TTC549 (cell line): ENCODE data around the gene ASPSCR1.

Experiments used
- FAIRE-seq: peaks from 2 replicates; lab custom pipeline; 2012; peaks lifted over from hg19 to GRCh38; lab: Jason Lieb, UNC

The ASPSCR1 gene

DNA sequence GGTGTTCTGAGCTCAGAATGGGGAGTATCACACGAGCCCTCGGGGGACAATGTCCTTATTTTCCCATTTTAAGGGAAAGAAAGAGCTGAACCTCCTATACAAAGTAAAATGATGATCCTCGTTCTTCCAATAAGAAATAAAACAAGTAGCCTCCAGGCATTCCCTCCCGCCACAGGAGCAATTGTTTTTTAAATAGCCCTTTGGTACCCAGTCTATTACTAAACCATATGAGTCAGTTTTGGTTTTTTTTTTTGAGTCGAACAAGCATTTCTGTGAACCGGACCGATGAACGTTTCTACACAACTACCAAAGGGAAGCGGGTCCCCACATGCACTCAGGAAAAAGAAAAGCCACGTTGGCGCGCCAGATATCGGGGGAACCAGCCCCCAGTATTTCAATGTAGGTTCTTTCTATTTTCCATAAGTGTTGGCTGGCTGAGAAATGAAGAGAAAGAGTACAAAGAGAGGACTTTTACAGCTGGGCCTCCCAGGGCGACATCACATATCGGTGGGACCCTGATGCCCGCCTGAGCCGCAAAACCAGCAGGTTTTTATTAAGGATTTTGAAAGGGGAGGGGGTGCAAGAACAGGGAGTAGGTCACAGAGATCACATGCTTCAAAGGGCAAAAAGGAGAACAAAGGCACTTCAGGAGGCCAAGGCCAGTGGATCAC, 63.9 kb downstream of the ASPSCR1 start:
- FAIRE-seq, result no peak

DNA sequence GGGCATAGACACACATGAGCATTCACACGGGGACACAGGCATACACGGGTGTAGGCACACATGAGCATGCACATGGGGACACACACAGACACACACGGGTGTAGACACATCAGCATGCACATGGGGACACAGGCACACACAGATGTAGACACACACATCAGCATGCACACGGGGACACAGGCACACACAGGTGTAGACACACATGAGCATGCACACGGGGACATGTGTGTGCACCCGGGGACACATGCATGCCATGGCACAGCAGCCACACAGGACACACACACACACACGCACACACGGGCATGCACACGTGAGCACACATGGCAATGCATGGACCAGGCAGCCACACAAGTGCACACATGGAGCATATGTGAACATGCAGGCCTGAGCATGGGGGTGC, 65.2 kb downstream of the ASPSCR1 start:
- FAIRE-seq, result no peak

DNA sequence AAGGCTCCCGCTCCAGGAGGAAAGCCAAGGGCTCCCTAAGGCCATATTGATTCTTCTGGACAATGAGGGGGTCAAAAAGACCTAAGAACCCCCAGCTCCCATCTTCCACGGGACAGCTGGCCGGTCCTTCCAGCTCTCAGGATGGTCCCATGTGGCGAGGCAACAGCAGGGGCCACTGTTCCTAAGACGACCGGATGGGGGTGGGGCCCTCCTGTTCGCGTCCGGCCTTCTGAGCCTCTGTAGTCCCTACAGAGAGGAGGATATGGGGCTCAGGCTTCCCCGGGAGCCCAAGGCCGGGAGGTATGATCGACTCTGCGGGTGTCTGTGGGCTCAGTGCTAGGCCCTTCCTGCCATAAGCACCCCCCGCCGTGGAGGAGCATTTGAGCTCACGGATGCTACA, 66.1 kb downstream of the ASPSCR1 start:
- no peak for FAIRE-seq

DNA sequence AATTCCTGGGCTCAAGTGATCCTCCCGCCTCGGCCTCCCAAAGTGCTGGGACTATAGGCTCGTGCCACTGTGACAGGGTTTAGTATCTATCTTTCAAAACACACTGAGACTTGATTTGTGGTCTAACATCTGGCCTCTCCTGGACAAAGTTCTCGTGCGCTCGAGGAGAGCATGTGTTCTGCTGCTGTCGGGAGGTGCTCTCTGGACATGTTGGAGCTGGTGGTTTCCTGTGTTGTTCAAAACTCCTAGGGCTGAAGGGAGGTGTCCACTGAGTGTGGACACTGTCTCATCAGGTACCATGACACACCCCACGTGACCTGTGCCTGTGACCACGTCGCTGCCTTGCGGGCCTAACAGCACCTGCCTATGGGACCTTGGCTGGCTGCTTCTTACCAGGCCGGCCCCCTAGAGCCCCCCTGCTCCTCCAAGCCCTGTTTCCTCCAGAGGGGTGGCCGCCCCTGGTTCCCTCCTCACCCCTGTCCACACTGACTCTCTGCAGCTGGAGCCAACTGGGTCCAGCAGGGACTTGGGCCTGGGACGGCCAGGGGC, 68.6 kb downstream of the ASPSCR1 start:
- FAIRE-seq, result no peak

DNA sequence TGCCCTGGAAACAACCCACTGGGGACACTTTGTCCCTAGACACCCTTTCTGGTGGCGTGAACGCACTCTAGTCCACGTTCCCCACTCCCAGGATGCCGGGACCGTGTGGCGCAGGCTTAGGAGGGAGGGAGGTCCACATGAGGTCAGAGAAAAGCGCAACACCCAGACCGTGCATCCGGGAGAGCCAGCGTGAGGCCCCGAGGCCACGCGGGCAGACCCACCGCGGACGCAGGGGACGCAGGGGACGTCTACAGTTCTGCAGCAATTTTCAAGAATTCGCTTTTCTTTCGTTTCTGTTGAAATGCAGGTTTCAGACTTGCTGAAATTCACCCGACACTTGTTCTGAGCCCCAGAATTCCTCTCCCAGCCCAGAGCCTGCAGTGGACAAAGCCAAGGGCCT, 69.5 kb downstream of the ASPSCR1 start:
- no peak for FAIRE-seq

DNA sequence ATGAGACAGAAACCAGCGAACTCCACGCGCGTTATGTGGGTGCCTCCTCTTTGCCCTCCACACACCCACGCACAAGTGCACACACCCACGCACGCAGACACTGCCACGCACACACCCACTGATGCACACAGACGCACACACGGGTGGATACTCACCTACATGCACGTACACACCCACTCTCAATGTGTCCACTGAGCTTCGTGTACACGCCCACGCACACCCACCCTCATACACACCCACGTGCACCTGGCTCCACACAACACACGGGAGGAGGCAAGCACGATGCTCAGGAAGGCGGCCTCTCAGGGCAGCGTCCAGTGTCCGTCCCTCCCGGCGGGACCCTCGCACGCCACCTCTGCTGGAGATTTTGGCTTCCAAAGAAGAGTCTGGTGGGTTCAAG, 70.0 kb downstream of the ASPSCR1 start:
- no peak for FAIRE-seq

DNA sequence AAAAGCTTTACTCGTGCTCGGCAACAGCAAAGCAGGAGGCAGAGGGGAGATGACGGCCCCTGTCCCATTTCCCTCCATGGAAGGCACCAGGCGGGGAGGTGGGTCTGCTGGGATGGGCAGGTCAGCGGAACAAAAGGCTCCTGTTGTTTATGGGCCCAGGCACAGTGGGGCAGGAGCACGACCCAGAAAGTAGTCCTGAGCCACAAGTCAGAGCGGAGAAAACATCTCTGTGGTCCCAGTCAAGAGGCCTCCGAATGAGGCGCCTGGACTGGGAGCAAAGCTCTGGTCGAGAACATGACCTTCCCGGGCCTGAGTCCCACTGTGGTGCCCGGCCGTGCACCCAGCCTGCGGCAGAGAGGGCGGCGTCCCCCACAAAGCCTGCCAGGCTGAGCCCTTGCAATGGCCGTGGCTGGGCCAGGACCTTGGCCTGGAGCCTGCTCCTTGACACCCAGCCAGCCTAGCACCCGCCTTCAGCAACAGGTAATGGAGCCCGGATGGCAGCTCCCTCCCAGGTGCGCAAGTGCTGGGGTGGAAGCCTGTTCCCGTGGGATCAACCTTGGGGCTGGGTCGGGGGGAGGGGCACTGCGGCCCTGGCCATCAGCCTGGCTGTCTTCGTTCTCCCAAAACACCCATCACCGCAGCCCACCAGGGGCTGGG, 70.6 kb downstream of the ASPSCR1 start:
- no peak for FAIRE-seq

DNA sequence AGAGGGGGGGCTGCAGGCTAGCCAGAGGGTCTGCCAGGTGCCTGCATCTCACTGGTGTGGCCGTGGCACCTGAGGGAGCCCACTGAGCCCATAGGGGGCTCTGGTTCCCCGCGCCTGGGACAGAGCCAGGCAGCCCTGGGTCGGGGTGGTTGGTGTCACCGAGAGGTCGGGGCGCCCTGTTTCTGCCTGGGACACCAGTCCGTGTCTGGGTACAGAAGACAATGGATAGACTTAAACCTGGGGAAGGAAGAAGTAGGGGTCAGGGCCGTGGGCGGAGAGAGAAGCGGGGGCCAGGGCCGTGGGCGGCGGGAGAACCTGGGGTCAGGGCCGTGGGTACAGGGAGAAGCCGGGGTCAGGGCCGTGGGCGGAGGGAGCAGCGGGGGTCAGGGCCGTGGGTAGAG, 71.1 kb downstream of the ASPSCR1 start:
- FAIRE-seq, result no peak

DNA sequence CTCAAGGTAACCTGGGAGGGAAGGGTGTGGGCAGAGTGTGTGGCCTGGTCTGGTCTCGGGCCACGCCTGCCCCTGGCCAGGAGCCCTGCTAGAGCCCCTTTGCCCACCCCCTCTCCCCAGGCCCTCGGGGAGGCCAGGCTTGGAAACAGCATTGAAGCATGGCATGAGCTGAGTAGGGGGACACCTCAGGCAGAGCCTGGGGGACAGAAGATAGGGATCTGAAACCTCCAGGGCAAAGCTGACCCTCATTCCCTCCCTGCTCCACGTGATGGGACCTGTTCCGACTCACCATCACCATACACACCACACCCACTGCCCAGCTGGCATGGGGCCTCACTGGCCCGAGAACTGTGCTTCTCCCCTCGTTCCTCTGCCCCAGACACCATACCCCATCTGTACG, 71.7 kb downstream of the ASPSCR1 start:
- FAIRE-seq, result no peak

DNA sequence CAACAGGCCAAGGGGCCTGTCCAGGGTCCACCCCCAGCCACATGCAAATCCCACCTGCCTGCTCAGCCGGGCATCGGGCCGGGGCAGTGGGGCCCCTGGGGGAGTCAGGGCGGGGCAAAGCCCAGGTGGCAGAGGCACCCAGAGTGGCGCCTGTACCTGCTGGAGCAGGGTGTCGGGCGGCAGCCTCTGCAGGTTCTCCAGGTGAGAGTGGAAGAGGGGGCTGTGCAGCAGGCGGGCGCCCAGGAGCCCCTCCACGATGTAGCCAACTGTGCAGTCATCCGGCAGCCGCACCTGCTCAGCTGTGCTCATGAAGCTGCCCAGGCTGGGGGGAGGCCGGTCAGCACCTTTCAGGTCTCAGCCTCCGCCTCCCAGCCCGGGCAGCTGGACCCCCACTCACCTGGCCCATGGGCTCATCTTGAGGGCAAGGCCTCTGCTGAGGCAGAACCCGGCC, 72.1 kb downstream of the ASPSCR1 start:
- FAIRE-seq, result no peak

DNA sequence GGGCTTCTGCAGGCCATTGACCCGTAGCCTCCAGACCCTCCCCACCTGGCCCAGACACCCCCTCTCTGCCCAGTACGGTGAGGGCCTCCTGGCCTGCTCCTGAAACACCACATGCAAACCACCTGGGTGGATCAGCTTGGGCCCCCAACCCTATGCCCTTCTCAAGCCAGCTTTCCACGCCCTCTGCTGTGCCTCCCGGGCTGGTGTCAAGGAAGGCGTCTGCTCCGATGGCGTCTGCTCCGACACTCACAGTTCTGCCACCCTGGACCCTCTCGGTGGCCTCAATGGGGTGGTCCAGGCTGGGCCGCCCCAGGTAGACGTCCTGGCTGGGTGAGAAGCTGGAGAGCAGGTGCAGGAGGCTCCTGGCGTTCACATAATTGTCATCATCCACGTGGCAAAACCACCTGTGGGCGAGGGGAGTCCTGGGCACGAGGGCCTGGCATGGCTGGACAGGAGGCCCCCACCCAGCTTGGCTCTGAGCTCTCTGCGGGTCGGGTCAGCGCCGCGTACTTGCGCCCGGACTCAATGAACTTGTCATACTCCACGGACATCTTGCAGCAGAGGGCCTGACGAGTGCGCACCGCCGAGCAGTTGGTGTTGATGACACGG, 72.8 kb downstream of the ASPSCR1 start:
- FAIRE-seq, result no peak

DNA sequence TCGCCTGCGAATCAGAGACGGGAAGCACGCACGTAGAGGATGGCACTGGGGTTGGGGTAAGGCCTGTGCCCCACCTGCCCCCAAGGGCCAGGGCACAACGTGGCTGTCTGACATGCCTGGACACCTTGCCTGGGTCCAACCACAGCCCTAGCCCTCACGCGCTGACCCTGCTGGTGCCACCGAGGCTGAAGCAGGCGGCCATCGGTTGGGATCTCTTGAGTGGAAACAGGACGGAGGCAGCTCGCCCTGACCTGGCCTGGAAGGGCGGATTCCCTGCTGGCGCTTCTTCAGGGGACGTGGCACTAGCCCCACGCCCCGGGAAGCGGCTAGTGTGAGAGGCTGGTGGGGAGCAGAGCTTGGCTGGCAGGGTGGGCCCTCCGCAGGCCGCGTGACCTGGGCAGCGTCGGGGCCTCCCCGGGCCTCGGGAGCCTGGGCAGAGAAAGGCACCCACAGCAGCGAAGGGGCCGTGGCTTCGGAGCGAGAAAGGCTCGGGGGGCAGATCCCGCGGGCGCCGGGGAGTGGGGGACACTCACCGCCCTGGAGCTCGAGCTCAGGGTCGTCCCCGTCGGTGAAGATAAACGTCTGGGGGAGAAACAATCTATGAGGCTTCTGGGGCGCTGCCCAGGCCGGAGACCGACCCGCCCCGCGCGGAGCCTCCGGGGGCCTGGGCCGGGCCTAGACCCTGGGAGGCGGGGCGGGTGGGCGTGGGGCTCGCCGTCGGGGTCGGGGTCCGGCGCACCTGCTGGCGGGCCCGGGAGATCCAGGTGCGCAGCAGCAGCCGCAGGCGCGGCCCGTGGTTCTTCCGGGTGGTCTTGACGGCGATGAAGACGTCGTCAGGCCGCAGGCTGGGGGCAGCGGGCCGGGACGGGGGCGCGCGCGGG, 73.6 kb downstream of the ASPSCR1 start:
- FAIRE-seq, result no peak

DNA sequence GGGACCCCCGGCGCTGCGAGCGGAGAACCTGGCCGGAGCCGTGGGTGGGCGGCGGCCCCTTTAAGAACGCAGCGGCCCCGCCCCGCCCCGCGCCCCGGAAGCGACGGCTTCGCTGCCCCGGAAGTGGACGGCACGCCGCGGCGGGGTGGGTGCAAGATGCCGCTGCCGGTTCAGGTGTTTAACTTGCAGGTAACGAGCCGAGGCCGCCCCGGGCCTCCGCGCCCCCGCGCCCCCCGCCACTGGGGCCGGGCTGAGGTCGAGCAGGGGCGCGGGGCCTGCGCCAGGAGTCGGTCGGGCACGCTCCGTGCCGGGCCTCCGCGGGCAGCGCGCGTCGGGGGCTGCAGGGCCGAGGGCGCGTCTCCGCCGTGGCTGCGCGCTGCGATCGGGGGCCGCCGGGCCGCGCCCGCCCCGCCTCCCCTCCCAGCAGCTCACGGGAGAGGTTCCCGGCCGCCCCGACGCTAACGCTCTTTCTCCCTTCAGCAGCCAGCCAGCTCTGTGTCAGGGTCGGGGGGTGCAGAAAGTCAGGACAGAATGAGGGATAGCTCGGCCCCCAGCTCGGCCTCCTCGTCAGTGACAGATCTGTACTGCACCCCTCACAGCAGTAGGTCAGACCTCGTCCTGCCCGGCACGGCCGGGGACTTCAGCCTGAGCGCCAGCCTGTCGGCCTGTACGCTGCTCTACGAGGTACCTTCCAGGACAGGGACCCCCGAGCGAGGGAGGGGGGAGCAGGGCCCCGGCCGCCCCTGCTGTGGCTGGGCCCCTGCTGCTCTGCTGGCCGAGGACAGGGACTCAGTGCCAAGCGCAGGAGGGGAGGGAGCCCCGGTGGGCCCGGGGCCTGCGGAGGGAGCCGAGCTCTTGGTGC, 74.6 kb downstream of the ASPSCR1 start, which contains the start of the genes GPS1 and RFNG:
Gene GPS1, plus strand, starts transcription at position 123 of the 862 bp plus-strand sequence. Its CDS starts 34 bp downstream, at position 157.
Gene RFNG, minus strand, starts transcription at position 36 of the 862 bp plus-strand sequence. CDS start 45 bp downstream, outside the sequence.
- no peak for FAIRE-seq

DNA sequence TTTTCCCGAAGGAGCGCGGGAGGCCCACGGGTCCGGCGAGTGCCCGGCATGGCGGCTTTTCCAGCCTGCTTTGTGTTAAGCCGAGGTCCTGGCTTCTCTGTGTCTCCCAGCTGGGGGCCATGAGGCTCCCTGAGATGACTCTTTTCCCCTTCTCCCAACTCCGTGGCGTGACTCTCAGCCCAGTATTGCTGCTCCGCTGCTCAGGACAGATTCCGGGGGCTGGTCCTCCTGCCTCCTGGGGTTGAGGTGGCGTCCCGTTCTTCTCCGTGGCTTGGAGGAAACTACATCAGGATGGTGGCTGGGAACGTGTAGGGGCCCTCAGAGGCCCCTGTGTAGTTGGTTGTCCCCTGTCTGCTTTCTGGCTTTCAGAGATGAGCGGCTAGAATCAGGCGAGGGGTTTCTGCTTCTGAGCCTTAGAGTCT, 75.2 kb downstream of the ASPSCR1 start:
- FAIRE-seq, result no peak

DNA sequence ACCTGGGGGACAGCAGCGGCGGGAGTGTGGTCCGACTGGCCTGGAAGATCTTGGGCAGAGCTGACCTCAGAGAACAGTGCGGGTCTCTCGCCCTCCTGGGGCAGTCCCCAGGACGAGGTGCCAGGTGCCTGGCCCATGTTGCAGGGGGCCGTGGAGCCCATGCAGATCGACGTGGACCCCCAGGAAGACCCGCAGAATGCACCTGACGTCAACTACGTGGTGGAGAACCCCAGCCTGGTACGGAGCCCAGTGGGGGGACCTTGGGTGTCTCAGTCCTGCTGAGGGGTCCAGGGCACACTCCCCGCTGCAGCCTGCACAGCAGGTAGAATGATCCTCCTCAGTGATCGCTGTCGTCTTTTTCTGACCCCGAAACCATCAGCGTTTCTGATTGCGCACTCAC, 75.7 kb downstream of the ASPSCR1 start:
- no peak for FAIRE-seq

DNA sequence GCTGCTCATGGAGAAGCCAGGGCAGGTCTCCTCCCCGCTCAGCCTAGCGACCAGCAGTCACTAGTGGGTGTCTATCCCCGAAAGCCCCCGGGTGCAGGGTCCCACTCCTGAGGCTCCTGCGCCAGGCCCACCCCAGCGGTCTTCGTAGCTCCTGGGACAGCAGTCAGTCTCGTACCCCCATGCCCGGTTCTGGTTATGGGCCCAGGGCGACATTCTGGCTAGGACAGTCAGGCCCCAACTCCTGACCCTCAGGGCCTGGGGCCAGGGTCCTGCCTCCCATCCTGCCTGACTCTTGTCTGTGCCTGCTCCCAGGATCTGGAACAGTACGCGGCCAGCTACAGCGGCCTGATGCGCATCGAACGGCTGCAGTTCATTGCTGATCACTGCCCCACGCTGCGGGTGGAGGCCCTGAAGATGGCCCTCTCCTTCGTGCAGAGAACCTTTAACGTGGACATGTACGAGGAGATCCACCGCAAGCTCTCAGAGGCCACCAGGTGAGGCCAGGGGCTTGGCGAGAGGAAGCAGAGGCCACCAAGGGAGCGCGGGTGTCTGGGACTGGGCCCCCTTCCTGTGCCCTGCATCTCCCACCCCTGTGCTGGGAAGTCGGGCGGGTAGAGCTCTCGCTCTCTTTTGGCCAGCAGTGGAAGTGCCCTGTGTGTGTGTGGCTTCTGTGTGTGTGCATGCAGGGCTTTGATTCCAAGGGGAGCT, 76.3 kb downstream of the ASPSCR1 start:
- no peak for FAIRE-seq

DNA sequence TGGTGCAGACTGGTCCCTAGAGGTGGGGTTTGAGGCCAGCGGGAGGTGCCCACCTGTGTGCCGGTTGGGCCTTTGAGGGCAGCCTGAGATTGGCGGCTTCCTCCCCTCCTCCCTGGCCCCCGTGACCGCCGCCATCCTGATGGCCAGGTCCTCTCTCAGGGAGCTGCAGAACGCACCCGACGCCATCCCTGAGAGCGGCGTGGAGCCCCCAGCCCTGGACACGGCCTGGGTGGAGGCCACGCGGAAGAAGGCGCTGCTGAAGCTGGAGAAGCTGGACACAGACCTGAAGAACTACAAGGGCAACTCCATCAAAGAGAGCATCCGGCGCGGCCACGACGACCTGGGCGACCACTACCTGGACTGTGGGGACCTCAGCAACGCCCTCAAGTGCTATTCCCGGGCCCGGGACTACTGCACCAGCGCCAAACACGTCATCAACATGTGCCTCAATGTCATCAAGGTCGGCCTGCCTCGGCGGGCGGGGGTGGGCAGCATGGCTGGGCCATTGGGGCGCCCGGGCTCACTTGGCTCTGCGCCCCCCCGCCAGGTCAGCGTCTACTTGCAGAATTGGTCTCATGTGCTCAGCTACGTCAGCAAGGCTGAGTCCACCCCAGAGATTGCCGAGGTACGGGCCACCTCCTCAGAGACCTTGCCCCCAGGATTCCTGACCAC, 77.1 kb downstream of the ASPSCR1 start:
- no peak for FAIRE-seq

DNA sequence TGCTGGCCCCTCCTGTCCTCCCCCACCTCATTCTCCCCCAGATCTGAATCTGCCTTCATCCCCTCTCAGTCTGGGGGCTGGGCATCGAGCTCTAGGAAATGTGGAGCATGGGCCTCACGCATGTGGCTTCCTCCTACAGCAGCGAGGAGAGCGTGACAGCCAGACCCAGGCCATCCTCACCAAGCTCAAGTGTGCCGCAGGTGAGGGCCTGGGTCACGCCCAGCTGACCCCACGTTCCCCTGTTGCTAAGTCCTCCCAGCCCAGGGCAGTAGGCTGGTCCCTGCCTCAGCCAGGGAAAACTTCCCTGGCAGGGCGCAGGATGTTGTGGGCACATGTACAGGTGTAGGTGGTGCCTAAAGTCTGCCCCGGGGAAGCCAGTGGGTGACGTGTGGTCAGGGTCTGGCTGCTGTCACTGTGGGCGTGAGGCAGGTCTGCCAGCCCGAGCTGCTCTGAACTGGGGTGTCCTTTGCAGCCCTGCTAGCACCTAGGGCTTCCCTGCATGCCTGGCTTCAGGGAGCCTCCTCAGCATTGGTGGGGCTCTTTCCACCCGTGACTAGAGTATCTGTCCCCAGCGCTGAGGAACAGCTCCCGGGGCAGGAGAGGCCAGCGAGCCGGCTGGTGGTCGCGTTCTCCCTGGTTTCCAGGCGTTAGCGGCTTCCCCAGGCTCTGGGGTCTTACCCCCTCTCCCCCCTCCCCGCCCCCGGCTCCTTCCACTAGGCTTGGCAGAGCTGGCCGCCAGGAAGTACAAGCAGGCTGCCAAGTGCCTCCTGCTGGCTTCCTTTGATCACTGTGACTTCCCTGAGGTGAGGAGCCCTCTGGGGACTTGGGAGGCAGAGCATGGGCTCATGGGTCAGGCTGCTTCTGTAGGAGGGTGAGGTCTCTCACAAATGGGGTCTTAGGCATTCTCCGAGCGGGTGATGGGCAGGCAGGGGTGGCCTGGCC, 77.9 kb downstream of the ASPSCR1 start:
- no peak for FAIRE-seq
